IMR-90 (cell line): Measurements from ENCODE around the gene NUP43. TPM values are rescaled to one million over a fixed set of nuclear protein-coding genes. Genes with fewer than 3 reads are reported as not detected.

Experiments
- ATAC-seq: fragments of 200-7000 bp; cut with Tn5 transposase; 2 replicates; pipeline ENCODE4 v1.9.1; 2020; ENCODE audit warnings: low read depth, mild to moderate bottlenecking, moderate library complexity
- BruUV-seq: library from RNA; stranded (reverse); fragments of 400-500 nt; replicated peaks from 2 replicates; lab custom pipeline; 2021; lab: Mats Ljungman, UMichigan
- CTCF ChIA-PET: fragments of 300-600 bp; formaldehyde crosslinking; extraction: SDS; loops from one replicate; lab custom pipeline; 2021; ENCODE audit warnings: antibody characterized with exemption; lab: Yijun Ruan, JAX
- POLR2A ChIA-PET: fragments of 300-600 bp; sonication (Branson Sonifier 250); formaldehyde crosslinking; loops from one replicate; lab custom pipeline; 2022; ENCODE audit warnings: antibody characterized with exemption; ENCODE audit not compliant: unreplicated experiment; lab: Charles Lee
- DNase-seq: peaks from one replicate; pipeline ENCODE4 v3.0.0; 2013
- H2AFZ ChIP-seq: replicated peaks from 2 replicates; pipeline ENCODE3; 2013; ENCODE audit warnings: low read length, mild to moderate bottlenecking; ENCODE audit not compliant: poor library complexity
- H2AK5ac ChIP-seq: 2 replicates; pipeline ENCODE4 v1.6.1; 2013; ENCODE audit warnings: low read depth, low read length, inconsistent platforms
- H2AK9ac ChIP-seq: replicated peaks from 2 replicates; pipeline ENCODE3; 2013; ENCODE audit warnings: mild to moderate bottlenecking, low read depth, low read length, moderate library complexity; ENCODE audit not compliant: poor library complexity
- H2BK120ac ChIP-seq: 2 replicates; pipeline ENCODE4 v1.6.1; 2013; ENCODE audit warnings: low read depth, low read length, inconsistent platforms
- H2BK15ac ChIP-seq: 3 replicates; pipeline ENCODE4 v1.6.1; 2013; ENCODE audit warnings: low read depth, low read length, inconsistent platforms
- H2BK20ac ChIP-seq: 2 replicates; pipeline ENCODE4 v1.6.1; 2013; ENCODE audit warnings: low read depth, mild to moderate bottlenecking, inconsistent platforms, low read length, moderate library complexity
- H2BK5ac ChIP-seq: 2 replicates; pipeline ENCODE4 v1.6.1; 2013; ENCODE audit warnings: mild to moderate bottlenecking, low read depth, low read length, inconsistent platforms; ENCODE audit not compliant: poor library complexity, severe bottlenecking
- H3K14ac ChIP-seq: replicated peaks from 2 replicates; pipeline ENCODE4 v1.6.1; 2013; ENCODE audit warnings: low read depth, low read length, inconsistent platforms
- H3K18ac ChIP-seq: 2 replicates; pipeline ENCODE4 v1.6.1; 2013; ENCODE audit warnings: low read depth, low read length, control low read depth
- H3K23ac ChIP-seq: 2 replicates; pipeline ENCODE4 v1.6.1; 2013; ENCODE audit warnings: low read depth, low read length, inconsistent platforms
- H3K27ac ChIP-seq: 2 replicates; pipeline ENCODE4 v1.5.1; 2013; ENCODE audit warnings: mild to moderate bottlenecking, control low read depth, low read length; ENCODE audit not compliant: insufficient read depth
- H3K27me3 ChIP-seq: 2 replicates; pipeline ENCODE4 v1.6.1; 2013; ENCODE audit warnings: low read length; ENCODE audit not compliant: control insufficient read depth, insufficient read depth
- H3K36me3 ChIP-seq: 2 replicates; pipeline ENCODE4 v1.6.1; 2013; ENCODE audit warnings: low read length, mixed read lengths; ENCODE audit not compliant: control insufficient read depth, insufficient read depth
- H3K4ac ChIP-seq: 2 replicates; pipeline ENCODE4 v1.6.1; 2013; ENCODE audit warnings: low read depth, low read length, inconsistent platforms
- H3K4me1 ChIP-seq: 2 replicates; pipeline ENCODE4 v1.6.1; 2013; ENCODE audit warnings: low read length, mixed read lengths; ENCODE audit not compliant: control insufficient read depth, insufficient read depth
- H3K4me2 ChIP-seq: 2 replicates; pipeline ENCODE4 v1.6.1; 2013; ENCODE audit warnings: low read depth, mild to moderate bottlenecking, control low read depth, low read length, moderate library complexity
- H3K4me3 ChIP-seq: 2 replicates; pipeline ENCODE4 v1.5.1; 2013; ENCODE audit warnings: low read depth, mild to moderate bottlenecking, control low read depth, low read length, moderate library complexity; ENCODE audit not compliant: insufficient read depth
- H3K56ac ChIP-seq: 2 replicates; pipeline ENCODE4 v1.6.1; 2013; ENCODE audit warnings: low read length, inconsistent platforms; ENCODE audit not compliant: insufficient read depth; ENCODE audit errors: extremely low read depth
- H3K79me1 ChIP-seq, 2 experiments: 2 replicates each; pipeline ENCODE4 v1.6.1; 2013; ENCODE audit warnings: low read length in 2 of 2, inconsistent platforms in 1 of 2, low read depth in 1 of 2
- H3K9ac ChIP-seq: 2 replicates; pipeline ENCODE4 v1.6.1; 2013; ENCODE audit warnings: low read depth, low read length, control low read depth
- H3K9me1 ChIP-seq: 2 replicates; pipeline ENCODE4 v1.6.1; 2013; ENCODE audit warnings: low read length, inconsistent platforms; ENCODE audit not compliant: insufficient read depth
- H3K9me3 ChIP-seq: 2 replicates; pipeline ENCODE4 v1.6.1; 2013; ENCODE audit warnings: low read length; ENCODE audit not compliant: control insufficient read depth, insufficient read depth
- H4K20me1 ChIP-seq: 2 replicates; pipeline ENCODE4 v1.6.1; 2013; ENCODE audit warnings: low read length, inconsistent platforms; ENCODE audit not compliant: insufficient read depth
- H4K5ac ChIP-seq: 2 replicates; pipeline ENCODE4 v1.6.1; 2013; ENCODE audit warnings: mild to moderate bottlenecking, low read depth, low read length, control low read depth
- H4K8ac ChIP-seq, 2 experiments: 2 replicates each; pipeline ENCODE4 v1.6.1; 2013; ENCODE audit warnings: low read depth in 2 of 2, low read length in 2 of 2, control low read depth in 1 of 2, inconsistent platforms in 1 of 2
- H4K91ac ChIP-seq: 2 replicates; pipeline ENCODE4 v1.6.1; 2013; ENCODE audit warnings: low read depth, low read length, inconsistent platforms; ENCODE audit not compliant: insufficient read depth
- BHLHE40 ChIP-seq: fragments of 150-350 bp; IDR thresholded peaks from 2 replicates; pipeline ENCODE4 v1.6.1; 2016; ENCODE audit warnings: mild to moderate bottlenecking, low read depth, low read length
- CEBPB ChIP-seq: IDR thresholded peaks from 2 replicates; pipeline ENCODE4 v1.6.1; 2012; ENCODE audit warnings: low read depth, low read length, improper control_type of control experiment
- CHD1 ChIP-seq: IDR thresholded peaks from 2 replicates; pipeline ENCODE4 v1.6.1; 2012; ENCODE audit warnings: low read depth, low read length, improper control_type of control experiment
- ELK1 ChIP-seq: fragments of 150-350 bp; IDR thresholded peaks from 2 replicates; pipeline ENCODE4 v1.6.1; 2016; ENCODE audit warnings: low read depth, mild to moderate bottlenecking, low read length, moderate library complexity, borderline replicate concordance
- FOS ChIP-seq: fragments of 150-350 bp; IDR thresholded peaks from 2 replicates; pipeline ENCODE4 v1.6.1; 2016; ENCODE audit warnings: low read depth, low read length
- MAFK ChIP-seq: IDR thresholded peaks from 2 replicates; pipeline ENCODE4 v1.6.1; 2012; ENCODE audit warnings: low read depth, low read length, improper control_type of control experiment
- MAZ ChIP-seq: IDR thresholded peaks from 2 replicates; pipeline ENCODE4 v1.6.1; 2012; ENCODE audit warnings: low read depth, mild to moderate bottlenecking, low read length, improper control_type of control experiment, moderate library complexity, borderline replicate concordance
- MXI1 ChIP-seq: IDR thresholded peaks from 2 replicates; pipeline ENCODE4 v1.6.1; 2012; ENCODE audit warnings: low read depth, mild to moderate bottlenecking, low read length, moderate library complexity, borderline replicate concordance
- NFE2L2 ChIP-seq: fragments of 150-350 bp; IDR thresholded peaks from 2 replicates; pipeline ENCODE4 v1.6.1; 2016; ENCODE audit warnings: low read depth, mild to moderate bottlenecking, low read length
- POLR2A ChIP-seq: IDR thresholded peaks from 2 replicates; pipeline ENCODE4 v1.6.1; 2012; ENCODE audit warnings: mild to moderate bottlenecking, low read depth, low read length
- RAD21 ChIP-seq: IDR thresholded peaks from 2 replicates; pipeline ENCODE4 v1.6.1; 2012; ENCODE audit warnings: low read length, improper control_type of control experiment
- RCOR1 ChIP-seq: IDR thresholded peaks from 2 replicates; pipeline ENCODE4 v1.6.1; 2012; ENCODE audit warnings: mild to moderate bottlenecking, low read length, improper control_type of control experiment; ENCODE audit not compliant: insufficient replicate concordance
- RFX5 ChIP-seq: IDR thresholded peaks from 2 replicates; pipeline ENCODE4 v1.8.0; 2012; ENCODE audit warnings: low read depth, mild to moderate bottlenecking, low read length, moderate library complexity
- SMC3 ChIP-seq: fragments of 150-350 bp; IDR thresholded peaks from 2 replicates; pipeline ENCODE4 v1.6.1; 2016; ENCODE audit warnings: low read depth, mild to moderate bottlenecking, antibody characterized with exemption, low read length, moderate library complexity
- WGBS, 2 experiments: methylation state at CpG; one replicate each; pipeline versions ENCODE4 v1.1.5 to v1.1.7; 2013; ENCODE audit warnings: missing lambda C conversion rate in 2 of 2; ENCODE audit not compliant: insufficient read length in 1 of 2; ENCODE audit errors: extremely low coverage in 2 of 2; 5-methylcytosine and 5-hydroxymethylcytosine counted together
- dilution Hi-C: fragments of 300-500 bp; cut with HindIII; formaldehyde crosslinking; loops from one replicate; pipeline ENCODE4 v1.14.3; 2018; ENCODE audit warnings: low sequenced_read_pairs; ENCODE audit not compliant: unreplicated experiment
- in situ Hi-C: fragments of 300-500 bp; cut with MboI; formaldehyde crosslinking; loops from 3 replicates; pipeline ENCODE4 v1.14.3; 2019; ENCODE audit warnings: low sequenced_read_pairs, inconsistent platforms, mixed read lengths
- intact Hi-C: fragments of 100-400 bp; cut with micrococcal nuclease; formaldehyde crosslinking; loops from 2 replicates; pipeline ENCODE4 v1.10.0; 2022
- polyA plus RNA-seq, 3 experiments: library from polyadenylated mRNA; depleted of rRNA; stranded (reverse); fragments of >200 nt; gene quantifications; 2 replicates each; pipeline ENCODE4 v1.2.3, GENCODE V29; 2012; ENCODE audit warnings: low replicate concordance in 1 of 3
- total RNA-seq: library from RNA; depleted of rRNA; stranded (reverse); fragments of >200 nt; gene quantifications from 2 replicates; pipeline ENCODE4 v1.2.3, GENCODE V29; 2012
- TF ChIP-seq, protein P1 (sequence below): conservative IDR thresholded peaks from 2 replicates; pipeline ENCODE4 v1.5.1; 2012; ENCODE audit warnings: mild to moderate bottlenecking, low read depth, low read length, improper control_type of control experiment
- TF ChIP-seq, protein P2 (sequence below): fragments of 150-350 bp; IDR thresholded peaks from 2 replicates; pipeline ENCODE4 v1.6.1; 2017; ENCODE audit warnings: mild to moderate bottlenecking, antibody characterized with exemption, low read length, low read depth

Gene NUP43
- total and polyA plus RNA-seq, 2 of the 4 experiments (the other 2 are of a cell fraction): 14.2 to 40.5 TPM

GRCh38 chr6:149698175-149698574 lies 48.2 kb downstream of the NUP43 start:
- Histone ChIP-seq H2BK5ac (no peak overlapping the region), H3K9me3 (no peaks in the 10 kb centered on the region), H4K8ac (no peak overlapping the region), H4K20me1 (peaks cover 40% of the 10 kb centered on the region; the same call in 1 of the 2 replicates), H2AFZ (no peak overlapping the region), H3K9me1 (peaks cover 10% of the 10 kb centered on the region; the same call in 1 of the 2 replicates), H2BK120ac (no peak overlapping the region), H2AK9ac (no peak overlapping the region), H4K5ac (no peak overlapping the region), H3K4me2 (no peak overlapping the region), H3K9ac (no peak overlapping the region), H4K91ac (no peak overlapping the region), H2BK20ac (no peak overlapping the region), H3K79me1 (peaks cover 13 to 53% of the 10 kb centered on the region in 2 experiments), H3K4ac (no peak overlapping the region), H3K27me3 (no peaks in the 10 kb centered on the region), H3K27ac (no peak overlapping the region), H3K36me3 (peaks cover 17% of the 10 kb centered on the region), H3K4me3 (no peak overlapping the region), H3K23ac (no peak overlapping the region), H3K56ac (no peak overlapping the region), H2AK5ac (no peak overlapping the region), H2BK15ac (no peak overlapping the region), H3K4me1 (peaks cover 3% of the 10 kb centered on the region; the same call in 1 of the 2 replicates), H3K14ac (no peak overlapping the region), H3K18ac (no peak overlapping the region)
- intact Hi-C loops: no loop called here
- ChIA-PET POLR2A (no interaction called here), CTCF (no interaction called here)
- ATAC-seq (no peak), DNase-seq (no peak)
- no TSS peak for BruUV-seq
- TF ChIP-seq, protein P1, sequence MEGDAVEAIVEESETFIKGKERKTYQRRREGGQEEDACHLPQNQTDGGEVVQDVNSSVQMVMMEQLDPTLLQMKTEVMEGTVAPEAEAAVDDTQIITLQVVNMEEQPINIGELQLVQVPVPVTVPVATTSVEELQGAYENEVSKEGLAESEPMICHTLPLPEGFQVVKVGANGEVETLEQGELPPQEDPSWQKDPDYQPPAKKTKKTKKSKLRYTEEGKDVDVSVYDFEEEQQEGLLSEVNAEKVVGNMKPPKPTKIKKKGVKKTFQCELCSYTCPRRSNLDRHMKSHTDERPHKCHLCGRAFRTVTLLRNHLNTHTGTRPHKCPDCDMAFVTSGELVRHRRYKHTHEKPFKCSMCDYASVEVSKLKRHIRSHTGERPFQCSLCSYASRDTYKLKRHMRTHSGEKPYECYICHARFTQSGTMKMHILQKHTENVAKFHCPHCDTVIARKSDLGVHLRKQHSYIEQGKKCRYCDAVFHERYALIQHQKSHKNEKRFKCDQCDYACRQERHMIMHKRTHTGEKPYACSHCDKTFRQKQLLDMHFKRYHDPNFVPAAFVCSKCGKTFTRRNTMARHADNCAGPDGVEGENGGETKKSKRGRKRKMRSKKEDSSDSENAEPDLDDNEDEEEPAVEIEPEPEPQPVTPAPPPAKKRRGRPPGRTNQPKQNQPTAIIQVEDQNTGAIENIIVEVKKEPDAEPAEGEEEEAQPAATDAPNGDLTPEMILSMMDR: no peak
- TF ChIP-seq, protein P2, sequence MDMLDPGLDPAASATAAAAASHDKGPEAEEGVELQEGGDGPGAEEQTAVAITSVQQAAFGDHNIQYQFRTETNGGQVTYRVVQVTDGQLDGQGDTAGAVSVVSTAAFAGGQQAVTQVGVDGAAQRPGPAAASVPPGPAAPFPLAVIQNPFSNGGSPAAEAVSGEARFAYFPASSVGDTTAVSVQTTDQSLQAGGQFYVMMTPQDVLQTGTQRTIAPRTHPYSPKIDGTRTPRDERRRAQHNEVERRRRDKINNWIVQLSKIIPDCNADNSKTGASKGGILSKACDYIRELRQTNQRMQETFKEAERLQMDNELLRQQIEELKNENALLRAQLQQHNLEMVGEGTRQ: no peak
- no peak for TF ChIP-seq CHD1
- no peak for TF ChIP-seq MXI1
- no peak for TF ChIP-seq RCOR1
- TF ChIP-seq MAFK: no peak
- no peak for TF ChIP-seq POLR2A
- TF ChIP-seq FOS: no peak
- TF ChIP-seq ELK1: no peak
- no peak for TF ChIP-seq MAZ
- no peak for TF ChIP-seq SMC3
- TF ChIP-seq CEBPB: no peak
- no peak for TF ChIP-seq RFX5
- TF ChIP-seq NFE2L2: no peak
- no peak for TF ChIP-seq RAD21
- no peak for TF ChIP-seq BHLHE40
- in situ Hi-C loops: no loop called here
- dilution Hi-C loops: no loop called here
- no CpG with 5 or more reads among the region's 2 CpGs for WGBS, 2 experiments
